ENCODE data around the gene NPEPL1. TPM values are rescaled to one million over a fixed set of nuclear protein-coding genes. Genes with fewer than 3 reads are reported as not detected.

Gene NPEPL1
- polyA plus RNA-seq, 1 donor (not counting 4 experiments of a cell fraction or from before 2014, with no cell fraction given), result 4.4 TPM

GRCh38 chr20:58705208-58705926 lies 12.8 kb downstream of the NPEPL1 start:
- H3K36me3 ChIP-seq (ENCODE audit: control insufficient read depth in 2 of 2, extremely low read depth in 1 of 2, insufficient read depth in 2 of 2, low read length in 2 of 2), result peaks cover 4 to 18% of the 10 kb centered on the region in 2 experiments
- no peaks in the 10 kb centered on the region for H3K9me1 ChIP-seq (ENCODE audit: control insufficient read depth, extremely low read depth, insufficient read depth, low read length)
- no peaks in the 10 kb centered on the region for H3K79me2 ChIP-seq (ENCODE audit: control insufficient read depth, insufficient read depth, low read length)
- FAIRE-seq (no peak), DNase-seq (ENCODE audit: low read depth, low spot score) (no peak)
- H4K20me1 ChIP-seq (ENCODE audit: control insufficient read depth, extremely low read depth, insufficient read depth, low read length), result no peaks in the 10 kb centered on the region
- H3K4me1 ChIP-seq (ENCODE audit: control insufficient read depth, extremely low read depth, insufficient read depth, low read length), result no peaks in the 10 kb centered on the region
- H2AFZ ChIP-seq (ENCODE audit: control insufficient read depth, low read length), result no peak overlapping the region
- H3K4me3 ChIP-seq (ENCODE audit: control insufficient read depth in 2 of 3, extremely low read depth in 1 of 3, insufficient read depth in 2 of 3, low read depth in 1 of 3, low read length in 3 of 3), result no peak overlapping the region
- no peaks in the 10 kb centered on the region for H3K9me3 ChIP-seq (ENCODE audit: control insufficient read depth, low read depth, low read length)
- no peaks in the 10 kb centered on the region for H3K27me3 ChIP-seq (ENCODE audit: control insufficient read depth, extremely low read depth, insufficient read depth, low read length)
- no peak overlapping the region for H3K9ac ChIP-seq (ENCODE audit: control insufficient read depth, extremely low read depth, insufficient read depth, low read length)
- dilution Hi-C loops (cut with MboI; ENCODE audit: extremely low pct_ligation_motif_present, low sequenced_read_pairs), result no loop called here
- H3K4me2 ChIP-seq (ENCODE audit: control insufficient read depth, extremely low read depth, insufficient read depth, low read depth, low read length), result no peak overlapping the region
- no peak for TF ChIP-seq CTCF (optimal IDR thresholded peaks at IDR 0.05 in 1 of 3, IDR thresholded peaks at IDR 0.05 in 1 of 3, conservative IDR thresholded peaks at IDR 0.05 in 1 of 3; ENCODE audit: extremely low read depth in 1 of 3, insufficient read depth in 2 of 3, low read length in 3 of 3)
- TF ChIP-seq EZH2 (IDR thresholded peaks at IDR 0.05; ENCODE audit: low read length), result no peak
- no peak overlapping the region for H3K27ac ChIP-seq (ENCODE audit: control insufficient read depth, insufficient read depth, low read length)

- no peak for FAIRE-seq
- H3K27ac ChIP-seq (ENCODE audit: control insufficient read depth, insufficient read depth, low read length), result no peak overlapping the region
- TF ChIP-seq CTCF (optimal IDR thresholded peaks at IDR 0.05 in 1 of 3, IDR thresholded peaks at IDR 0.05 in 1 of 3, conservative IDR thresholded peaks at IDR 0.05 in 1 of 3; ENCODE audit: extremely low read depth in 1 of 3, insufficient read depth in 2 of 3, low read length in 3 of 3) (no peak), EZH2 (IDR thresholded peaks at IDR 0.05; ENCODE audit: low read length) (no peak)
Observed at GRCh38 chr20:58706150-58706892, 13.7 kb downstream of the NPEPL1 start.

More at GRCh38 chr20:58706150-58706892, 13.7 kb downstream of the NPEPL1 start:
- Histone ChIP-seq H3K9me1 (ENCODE audit: control insufficient read depth, extremely low read depth, insufficient read depth, low read length) (no peaks in the 10 kb centered on the region), H3K4me3 (ENCODE audit: control insufficient read depth in 2 of 3, extremely low read depth in 1 of 3, insufficient read depth in 2 of 3, low read depth in 1 of 3, low read length in 3 of 3) (no peak overlapping the region), H3K9me3 (ENCODE audit: control insufficient read depth, low read depth, low read length) (no peaks in the 10 kb centered on the region), H3K79me2 (ENCODE audit: control insufficient read depth, insufficient read depth, low read length) (no peaks in the 10 kb centered on the region), H2AFZ (ENCODE audit: control insufficient read depth, low read length) (no peak overlapping the region), H3K27me3 (ENCODE audit: control insufficient read depth, extremely low read depth, insufficient read depth, low read length) (no peaks in the 10 kb centered on the region), H3K9ac (ENCODE audit: control insufficient read depth, extremely low read depth, insufficient read depth, low read length) (no peak overlapping the region), H4K20me1 (ENCODE audit: control insufficient read depth, extremely low read depth, insufficient read depth, low read length) (no peaks in the 10 kb centered on the region), H3K4me1 (ENCODE audit: control insufficient read depth, extremely low read depth, insufficient read depth, low read length) (no peaks in the 10 kb centered on the region), H3K36me3 (ENCODE audit: control insufficient read depth in 2 of 2, extremely low read depth in 1 of 2, insufficient read depth in 2 of 2, low read length in 2 of 2) (peaks cover 4 to 16% of the 10 kb centered on the region in 2 experiments), H3K4me2 (ENCODE audit: control insufficient read depth, extremely low read depth, insufficient read depth, low read depth, low read length) (no peak overlapping the region)
- DNase-seq (ENCODE audit: low read depth, low spot score), result no peak
- dilution Hi-C loops (cut with MboI; ENCODE audit: extremely low pct_ligation_motif_present, low sequenced_read_pairs), result no loop called here
